ENCODE results near the gene NUDT7. TPM values are rescaled to one million over a fixed set of nuclear protein-coding genes. Genes with fewer than 3 reads are reported as not detected.

NUDT7 gene
- 8.7 TPM for total RNA-seq (2013)
- polyA plus RNA-seq, result 1 to 10 TPM; 4.2 to 6.1 (median 5.0) TPM
- 2.2 and 4.9 TPM in 2 replicates for polyA minus RNA-seq
- total RNA-seq, result 0 to 2.4 (median 1.8) reads per million in 11 experiments

DNA sequence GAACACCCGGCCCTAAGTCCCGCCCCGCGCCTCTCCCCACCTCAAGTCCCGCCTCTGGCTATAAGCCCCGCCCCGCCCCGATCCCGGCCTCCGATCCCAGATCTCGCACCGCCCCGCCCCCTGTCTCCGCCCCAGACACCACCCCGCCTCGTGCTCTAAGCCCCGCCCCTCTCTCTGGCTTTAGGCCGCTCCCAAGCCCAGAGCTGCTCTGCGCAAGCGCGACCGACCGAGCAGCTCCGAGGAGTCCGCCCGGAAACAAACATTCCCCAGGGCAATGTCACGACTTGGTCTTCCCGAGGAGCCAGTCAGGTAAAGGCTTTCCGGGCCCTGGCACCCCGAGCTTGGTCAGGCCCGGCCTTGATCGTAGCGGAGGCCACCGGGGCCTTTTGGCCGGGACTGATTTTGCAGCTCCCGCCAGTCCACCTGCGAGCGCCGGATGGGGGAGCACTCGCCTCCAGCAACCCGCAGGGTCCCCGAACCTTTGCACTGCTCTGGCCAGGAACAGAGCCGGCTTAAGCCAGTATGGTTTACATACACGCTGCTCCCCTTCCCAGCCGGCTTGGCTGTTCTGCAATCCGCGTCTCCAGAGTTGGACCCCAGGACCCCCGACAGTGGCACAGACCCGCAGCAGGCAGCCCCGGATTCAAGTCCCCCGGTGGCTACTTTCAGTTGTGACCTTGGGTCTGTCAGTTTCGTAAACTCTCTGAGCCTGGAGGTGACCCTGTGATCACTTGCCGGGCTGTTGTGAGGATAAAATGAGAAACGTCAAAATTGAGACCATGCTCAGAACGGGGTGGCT, at the start of gene NUDT7:
Gene NUDT7 (plus strand): TSS at position 206 of the 799 bp plus-strand sequence. CDS start 69 bp downstream, at position 275.
- H3K9me3 Mint-ChIP-seq, result peaks cover 3 to 16% (median 11%) of the 10 kb centered on the region in 7 donors
- H3K4me3 Mint-ChIP-seq, result peak within 1 kb of the TSS; percentile 88 to 92
- peak; percentile 94 to 95 (median 94) for DNase-seq
- peaks cover 18% of the 10 kb centered on the region for H3K4me1 Mint-ChIP-seq
- H3K36me3 Mint-ChIP-seq, result peaks cover 0 to 24% of the 10 kb centered on the region in 2 donors
- Histone ChIP-seq H2AFZ (ENCODE audit: insufficient read depth, low read depth, low read length, poor library complexity, severe bottlenecking) (peak within 1 kb of the TSS; percentile 98), H3K27ac (ENCODE audit: low read depth in 1 of 2, low read length in 2 of 2) (peak within 1 kb of the TSS; percentile 82 to 85), H3K9me3 (replicated peaks in 1 of 2; ENCODE audit: control insufficient read depth in 1 of 2, insufficient read depth in 1 of 2, low read length in 2 of 2) (peaks cover 0 to 6% of the 10 kb centered on the region in 2 donors), H4K20me1 (ENCODE audit: insufficient read depth, low read length) (no peaks in the 10 kb centered on the region), H3K36me3 (replicated peaks in 1 of 2; ENCODE audit: control insufficient read depth in 1 of 2, insufficient read depth in 2 of 2, low read length in 2 of 2) (peaks cover 0 to 16% of the 10 kb centered on the region in 2 donors), H3K79me2 (ENCODE audit: insufficient read depth, low read length) (no peaks in the 10 kb centered on the region), H3K27me3 (ENCODE audit: control insufficient read depth in 2 of 2, insufficient read depth in 2 of 2, low read length in 2 of 2) (no peaks in the 10 kb centered on the region), H3K4me1 (ENCODE audit: control insufficient read depth in 1 of 2, insufficient read depth in 2 of 2, low read length in 2 of 2) (peaks cover 20 to 24% of the 10 kb centered on the region in 2 donors), H3K9ac (ENCODE audit: insufficient read depth, low read length, poor library complexity, severe bottlenecking) (peak within 1 kb of the TSS; percentile 76), H3K4me2 (replicated peaks; ENCODE audit: extremely low read depth, low read length, poor library complexity, severe bottlenecking) (peak within 1 kb of the TSS; percentile 82), H3K4me3 (replicated peaks in 1 of 3; ENCODE audit: low read depth in 2 of 3, low read length in 3 of 3) (peak within 1 kb of the TSS; percentile 71 to 99 (median 95))
- WGBS (ENCODE audit: insufficient coverage), result under 1% methylated on average over 54 of the region's 55 CpGs
- no peak for TF ChIP-seq CTCF (IDR thresholded peaks at IDR 0.05)
- intact Hi-C loops (cut with micrococcal nuclease), result loop anchor here in 1 of 2 donors (10.0 kb wide), 1 partner anchor 528 kb away; the partner anchor contains the start of genes MON1B and SYCE1L
- peaks cover 0 to 8% (median 8%) of the 10 kb centered on the region in 3 donors for H3K27me3 Mint-ChIP-seq (ENCODE audit: low read depth in 3 of 3)
- peak within 1 kb of the TSS; percentile 78 to 88 (median 83) for H3K27ac Mint-ChIP-seq

DNA sequence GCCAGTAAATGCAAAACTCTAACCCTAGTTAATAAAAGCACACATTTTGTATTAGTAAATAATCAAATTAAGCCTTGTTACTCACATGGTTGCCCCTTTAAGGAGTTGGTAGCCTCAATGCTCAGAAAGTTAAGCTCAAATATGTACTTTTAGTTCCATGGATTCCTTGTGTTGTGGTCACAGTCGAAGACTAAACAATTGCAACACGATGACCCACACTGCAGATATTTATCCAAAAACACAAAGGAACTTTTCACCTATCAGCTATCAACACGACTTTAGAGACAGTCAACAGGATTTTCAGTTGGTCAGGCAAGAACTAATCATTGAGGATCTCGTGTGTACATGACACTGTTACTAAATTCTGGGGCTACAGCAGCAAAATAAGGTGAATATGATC, 47.4 kb upstream of the NUDT7 start:
- no peak overlapping the region for H3K9ac ChIP-seq (ENCODE audit: insufficient read depth, low read length, poor library complexity, severe bottlenecking)
- H3K36me3 ChIP-seq (replicated peaks in 1 of 2; ENCODE audit: control insufficient read depth in 1 of 2, insufficient read depth in 2 of 2, low read length in 2 of 2), result no peaks in the 10 kb centered on the region
- DNase-seq, result no peak
- no peak overlapping the region for H3K27ac ChIP-seq (ENCODE audit: low read depth in 1 of 2, low read length in 2 of 2)
- H3K27me3 ChIP-seq (ENCODE audit: control insufficient read depth in 2 of 2, insufficient read depth in 2 of 2, low read length in 2 of 2), result peaks cover 0 to 3% of the 10 kb centered on the region in 2 donors
- no peaks in the 10 kb centered on the region for H3K79me2 ChIP-seq (ENCODE audit: insufficient read depth, low read length)
- Mint-ChIP-seq H3K4me1 (peaks cover 20% of the 10 kb centered on the region), H3K4me3 (no peak overlapping the region), H3K27ac (no peak overlapping the region), H3K9me3 (peaks cover 0 to 9% (median 2%) of the 10 kb centered on the region in 7 donors), H3K27me3 (ENCODE audit: low read depth in 3 of 3) (peaks cover 0 to 4% (median 3%) of the 10 kb centered on the region in 3 donors), H3K36me3 (no peaks in the 10 kb centered on the region)
- H2AFZ ChIP-seq (ENCODE audit: insufficient read depth, low read depth, low read length, poor library complexity, severe bottlenecking), result peak overlapping the region; percentile 27
- peaks cover 13 to 21% of the 10 kb centered on the region in 2 donors for H3K4me1 ChIP-seq (ENCODE audit: control insufficient read depth in 1 of 2, insufficient read depth in 2 of 2, low read length in 2 of 2)
- H3K9me3 ChIP-seq (replicated peaks in 1 of 2; ENCODE audit: control insufficient read depth in 1 of 2, insufficient read depth in 1 of 2, low read length in 2 of 2), result no peaks in the 10 kb centered on the region
- intact Hi-C loops (cut with micrococcal nuclease), result loop anchor here in 1 of 2 donors (1.0 to 10.0 kb wide), 2 partner anchors 296 to 330 kb away; no protein-coding TSS in a partner anchor
- no peaks in the 10 kb centered on the region for H4K20me1 ChIP-seq (ENCODE audit: insufficient read depth, low read length)
- H3K4me2 ChIP-seq (replicated peaks; ENCODE audit: extremely low read depth, low read length, poor library complexity, severe bottlenecking), result no peak overlapping the region
- WGBS (ENCODE audit: insufficient coverage), result no CpG with 5 or more reads among the region's 4 CpGs
- no peak for TF ChIP-seq CTCF (IDR thresholded peaks at IDR 0.05)
- H3K4me3 ChIP-seq (replicated peaks in 1 of 3; ENCODE audit: low read depth in 2 of 3, low read length in 3 of 3), result no peak overlapping the region
